Stimulated activated CD4-positive, alpha-beta T cell treated with anti-CD3 and anti-CD28 coated beads, Interleukin-4, amount 100 ng/mL, for 1 hour (primary cell): ENCODE measurements around the gene WDR18.

ENCODE experiments used
- DNase-seq: peaks from one replicate; pipeline ENCODE4 v3.0.0-alpha.2; 2020

The WDR18 gene

GRCh38 chr19:1009041-1009980 lies 25.2 kb downstream of the WDR18 start:
- no peak for DNase-seq

DNA sequence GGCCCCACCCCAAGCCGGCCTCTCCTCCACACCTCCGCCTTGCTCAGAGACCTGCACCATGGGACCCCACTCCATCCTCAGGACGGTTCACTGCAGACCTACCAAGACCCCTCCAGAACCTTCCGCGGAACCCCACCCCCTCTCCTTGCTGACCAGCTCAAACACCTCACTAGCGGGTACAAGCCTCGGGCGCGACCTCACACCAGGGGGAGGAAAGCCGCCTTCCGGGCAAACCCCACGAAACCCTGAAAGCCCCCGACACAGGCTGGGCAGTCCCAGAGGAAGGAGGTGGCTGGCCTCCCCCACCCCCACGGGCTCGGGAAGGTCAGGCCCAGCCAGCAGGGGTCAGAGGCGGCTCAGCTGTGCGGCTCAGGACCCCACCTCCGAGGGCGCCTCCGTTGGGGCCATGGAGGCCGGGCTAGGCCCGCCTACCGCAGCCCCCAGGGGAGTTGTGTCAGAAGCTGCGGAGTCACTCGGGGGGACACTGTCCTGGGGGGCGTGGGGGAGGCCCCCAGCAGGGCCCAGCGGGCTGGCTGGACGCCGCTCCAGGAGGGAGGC lies 25.9 kb downstream of the WDR18 start:
- DNase-seq = no peak

- DNase-seq = no peak
Observed at GRCh38 chr19:1010586-1011510, 26.7 kb downstream of the WDR18 start.

DNA sequence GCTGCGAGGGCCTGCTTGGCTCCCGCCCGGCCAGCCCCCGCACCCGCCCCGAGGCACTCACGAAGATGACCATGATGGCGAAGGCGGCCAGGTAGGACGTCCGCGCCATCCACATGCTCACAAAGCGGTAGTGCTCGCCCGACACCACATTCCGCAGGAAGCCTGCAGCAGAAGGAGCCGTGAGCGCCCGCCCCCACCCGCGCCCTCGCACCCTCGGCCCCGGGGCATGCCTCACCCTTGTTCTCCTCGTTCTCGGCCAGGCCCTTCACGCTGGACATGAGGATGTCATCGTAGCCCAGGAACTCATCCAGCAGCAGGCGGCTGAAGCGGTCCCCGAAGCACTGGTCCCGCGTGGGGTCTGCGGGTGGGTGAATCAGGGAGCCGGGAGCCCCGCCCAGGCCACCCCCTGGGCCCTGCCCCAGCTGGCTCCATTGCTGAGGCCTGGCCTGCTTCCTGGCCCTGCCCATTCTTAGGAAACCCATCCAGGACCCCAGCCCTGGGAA lies 27.7 kb downstream of the WDR18 start:
- no peak for DNase-seq

- DNase-seq = no peak
Observed at GRCh38 chr19:1012334-1012733, 28.2 kb downstream of the WDR18 start.

- no peak for DNase-seq
Observed at GRCh38 chr19:1013218-1013617, 29.1 kb downstream of the WDR18 start.

DNA sequence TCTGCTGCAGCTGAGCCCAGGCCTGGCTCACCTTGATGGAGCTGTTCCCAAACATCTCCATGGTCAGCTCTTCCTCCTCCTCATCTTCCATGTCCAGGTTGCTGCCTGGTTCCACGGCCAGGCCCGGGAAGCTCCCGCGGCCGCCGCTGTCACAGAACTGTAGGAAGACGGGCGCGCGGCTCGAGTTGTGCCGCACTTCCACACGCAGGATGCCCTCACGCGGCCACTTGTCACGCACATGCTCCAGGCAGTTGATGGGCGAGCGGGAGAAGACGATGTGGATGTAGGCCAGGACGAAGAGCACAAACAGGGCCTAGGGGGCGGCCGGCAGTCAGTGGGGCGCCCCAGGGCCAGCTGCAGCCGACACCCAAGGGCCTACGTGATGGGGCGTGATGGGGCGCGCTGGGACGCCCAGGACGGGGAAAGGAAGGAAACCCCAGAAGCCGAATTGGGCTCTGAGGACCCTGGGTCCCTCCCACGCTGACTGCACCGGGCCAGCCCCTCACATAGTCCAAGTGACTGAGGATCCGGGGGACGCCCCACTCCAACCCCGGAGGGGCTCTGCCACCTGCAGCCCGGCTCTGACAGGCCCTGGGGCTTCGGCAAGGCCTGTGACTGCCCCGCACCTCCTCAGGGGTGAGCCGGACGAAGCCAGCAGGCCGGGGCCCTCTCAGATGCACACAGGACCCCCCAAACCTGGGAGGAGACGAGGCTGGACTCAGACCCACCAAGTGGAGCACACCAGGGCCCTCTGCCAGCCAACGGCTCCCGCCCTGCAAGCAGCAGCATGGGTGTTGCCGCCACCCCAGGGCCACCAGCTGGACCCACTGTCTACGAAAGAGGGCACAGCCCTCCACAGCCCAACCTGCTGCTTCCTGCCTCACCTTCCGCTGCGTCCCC lies 30.3 kb downstream of the WDR18 start:
- DNase-seq = no peak

DNA sequence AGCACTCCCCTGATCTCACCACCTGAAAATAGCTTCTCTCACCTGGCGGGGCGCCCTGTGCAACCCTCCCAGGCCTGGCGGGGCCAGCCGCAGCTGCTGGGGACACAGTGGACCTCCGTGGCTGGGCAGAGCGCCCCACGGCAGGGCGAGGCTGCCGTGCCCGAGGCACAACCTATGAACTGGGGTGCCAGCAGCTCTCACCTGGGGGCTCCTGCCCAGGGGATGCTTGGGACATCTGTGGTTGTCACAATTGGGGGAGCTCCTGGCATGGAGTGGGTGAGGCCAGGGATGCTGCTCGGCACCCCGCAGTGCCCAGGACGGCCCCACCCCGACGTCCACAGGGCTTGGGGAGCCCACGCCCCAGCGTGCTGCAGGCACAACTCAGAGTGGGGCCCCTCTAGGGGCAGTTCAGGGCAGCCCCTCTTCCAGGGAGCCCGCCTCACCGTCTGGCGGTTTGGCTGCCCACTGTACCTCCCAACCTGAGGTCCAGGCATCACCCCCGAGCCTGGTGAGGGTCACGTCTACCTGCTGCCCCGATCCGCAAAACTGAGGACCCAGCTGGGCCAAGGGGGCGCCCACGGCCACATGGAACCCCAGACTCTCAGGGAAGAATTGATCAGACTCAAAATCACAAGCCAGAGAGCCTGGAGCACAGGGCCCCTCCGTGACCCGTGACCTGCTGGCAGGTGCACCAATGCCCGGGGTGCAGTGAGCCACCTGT lies 31.1 kb downstream of the WDR18 start:
- no peak for DNase-seq

GRCh38 chr19:1015782-1016646 lies 31.9 kb downstream of the WDR18 start:
- no peak for DNase-seq

GRCh38 chr19:1016647-1017114 lies 32.5 kb downstream of the WDR18 start:
- DNase-seq = no peak

DNA sequence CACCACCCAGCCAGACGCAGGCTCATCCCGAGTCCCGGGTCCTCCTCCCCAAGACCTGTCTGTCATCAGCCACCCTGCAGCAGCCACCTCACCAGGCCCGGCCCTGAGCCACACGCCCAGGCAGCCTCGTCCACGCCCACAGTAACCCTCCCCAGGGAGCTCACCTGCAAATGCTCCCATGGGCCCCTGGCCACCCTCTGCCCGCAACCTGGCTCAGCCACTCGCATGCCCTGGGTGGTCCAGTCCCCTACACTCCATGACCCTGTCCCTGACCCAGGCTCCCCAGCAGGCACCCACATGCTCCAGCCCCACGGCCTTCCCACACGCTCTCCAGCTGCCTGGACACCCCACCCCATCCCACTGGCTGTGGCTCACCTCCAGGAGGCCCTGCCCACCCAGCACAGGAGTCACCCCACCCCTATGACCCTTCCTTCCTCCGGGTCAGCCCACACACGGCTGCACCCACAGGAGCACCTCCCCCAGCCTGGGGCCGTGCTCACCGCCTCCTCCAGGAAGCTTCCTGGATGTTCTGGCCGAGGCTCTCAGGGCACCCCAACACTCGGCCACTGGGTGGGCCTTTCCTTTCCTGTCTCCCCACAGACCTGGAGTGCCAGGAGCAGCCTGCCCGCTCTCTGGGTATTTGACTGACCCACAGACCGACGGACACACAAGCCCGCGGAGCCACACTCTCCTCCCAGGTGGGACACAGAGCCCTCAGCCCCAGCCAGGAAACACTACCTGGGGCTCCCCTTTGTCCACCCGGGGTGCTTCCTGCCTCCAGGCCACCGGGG lies 33.2 kb downstream of the WDR18 start:
- no peak for DNase-seq

GRCh38 chr19:1017906-1018305 lies 33.8 kb downstream of the WDR18 start:
- no peak for DNase-seq

DNA sequence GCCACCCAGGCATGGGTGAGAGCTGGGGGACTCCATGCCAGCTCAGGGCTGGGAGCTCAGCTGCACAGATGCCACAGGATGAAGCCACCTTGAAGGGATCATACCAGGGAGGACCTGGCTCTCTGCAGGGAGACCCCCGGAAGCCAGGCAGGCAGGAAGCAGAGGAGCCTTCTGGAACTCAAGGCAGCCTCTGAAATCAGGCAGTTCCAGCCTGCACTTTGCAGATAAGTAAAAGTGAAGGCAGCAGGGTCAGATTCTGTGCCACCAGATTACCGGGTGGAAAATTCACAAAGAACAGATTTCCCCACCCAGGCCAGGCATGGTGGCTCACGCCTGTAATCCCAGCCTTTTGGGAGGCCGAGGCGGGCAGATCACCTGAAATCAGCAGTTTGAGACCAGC lies 34.2 kb downstream of the WDR18 start:
- no peak for DNase-seq

- no peak for DNase-seq
Observed at GRCh38 chr19:1018932-1019615, 34.9 kb downstream of the WDR18 start.

GRCh38 chr19:1019616-1019961 lies 35.4 kb downstream of the WDR18 start:
- no peak for DNase-seq

GRCh38 chr19:1019980-1020867 lies 36.1 kb downstream of the WDR18 start:
- peak; percentile 47 for DNase-seq

GRCh38 chr19:1020868-1021425 lies 36.8 kb downstream of the WDR18 start, which contains the start of gene TMEM259:
Gene TMEM259, minus strand, starts transcription at chr19:1021123. Its CDS starts 127 bp downstream, at chr19:1020996.
- peak; percentile 97 for DNase-seq
